ENCODE results near the gene ENDOV. TPM values are rescaled to one million over a fixed set of nuclear protein-coding genes. Genes with fewer than 3 reads are reported as not detected.

The ENDOV gene
- total RNA-seq, 1 donor from 2014 or later, result 11.8 TPM

DNA sequence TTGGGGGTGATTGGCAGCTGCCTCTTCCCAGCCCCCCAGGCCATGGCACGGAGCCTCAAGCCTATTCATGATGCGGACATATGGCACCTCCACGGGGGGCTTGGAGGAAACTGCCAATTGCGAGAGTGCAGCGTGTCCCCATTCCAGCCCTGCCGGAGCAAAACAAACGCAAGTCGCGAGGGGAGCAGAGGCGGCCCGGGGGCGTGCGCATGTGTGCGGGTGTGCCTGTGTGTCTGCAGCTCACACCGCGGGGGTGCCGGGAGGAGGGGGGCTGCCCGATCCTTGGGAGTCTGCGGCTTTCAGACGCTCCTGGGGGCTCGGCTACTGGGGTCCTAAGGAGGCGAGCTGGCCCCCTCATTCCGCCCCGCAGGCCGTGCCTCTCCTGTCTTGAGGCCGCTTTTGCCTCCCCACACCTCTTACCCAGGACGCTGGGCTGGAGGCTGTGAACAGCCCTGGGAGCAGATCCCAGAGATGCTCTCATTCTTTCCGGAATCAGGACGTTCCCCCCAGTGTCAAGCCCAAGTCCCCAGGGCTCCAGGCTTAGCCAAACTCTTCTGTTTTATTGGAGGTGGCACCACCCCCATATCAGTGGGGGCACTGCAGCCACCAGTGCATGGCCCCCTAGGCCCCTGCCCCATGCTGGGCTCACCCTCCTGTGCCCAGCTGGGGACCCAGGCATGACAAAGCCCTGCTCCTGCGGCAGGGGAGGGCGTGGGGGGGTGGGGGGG lies 29.1 kb downstream of the ENDOV start:
- no peaks in the 10 kb centered on the region for H3K4me1 ChIP-seq
- H3K9me3 ChIP-seq, result no peaks in the 10 kb centered on the region
- TF ChIP-seq, protein P1, sequence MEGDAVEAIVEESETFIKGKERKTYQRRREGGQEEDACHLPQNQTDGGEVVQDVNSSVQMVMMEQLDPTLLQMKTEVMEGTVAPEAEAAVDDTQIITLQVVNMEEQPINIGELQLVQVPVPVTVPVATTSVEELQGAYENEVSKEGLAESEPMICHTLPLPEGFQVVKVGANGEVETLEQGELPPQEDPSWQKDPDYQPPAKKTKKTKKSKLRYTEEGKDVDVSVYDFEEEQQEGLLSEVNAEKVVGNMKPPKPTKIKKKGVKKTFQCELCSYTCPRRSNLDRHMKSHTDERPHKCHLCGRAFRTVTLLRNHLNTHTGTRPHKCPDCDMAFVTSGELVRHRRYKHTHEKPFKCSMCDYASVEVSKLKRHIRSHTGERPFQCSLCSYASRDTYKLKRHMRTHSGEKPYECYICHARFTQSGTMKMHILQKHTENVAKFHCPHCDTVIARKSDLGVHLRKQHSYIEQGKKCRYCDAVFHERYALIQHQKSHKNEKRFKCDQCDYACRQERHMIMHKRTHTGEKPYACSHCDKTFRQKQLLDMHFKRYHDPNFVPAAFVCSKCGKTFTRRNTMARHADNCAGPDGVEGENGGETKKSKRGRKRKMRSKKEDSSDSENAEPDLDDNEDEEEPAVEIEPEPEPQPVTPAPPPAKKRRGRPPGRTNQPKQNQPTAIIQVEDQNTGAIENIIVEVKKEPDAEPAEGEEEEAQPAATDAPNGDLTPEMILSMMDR (IDR thresholded peaks at IDR 0.05), result no peak
- TF ChIP-seq POLR2A (IDR thresholded peaks at IDR 0.05) (no peak), POLR2AphosphoS5 (IDR thresholded peaks at IDR 0.05; ENCODE audit: insufficient read depth in 1 of 2, low read depth in 1 of 2) (no peak)
- intact Hi-C loops (cut with DNase I), result loop anchor here (10.0 kb wide), 1 partner anchor 661 kb away; no protein-coding TSS in a partner anchor
- H3K36me3 ChIP-seq, result no peaks in the 10 kb centered on the region
- no peak for DNase-seq (ENCODE audit: extremely low spot score in 2 of 2)
- H3K27ac ChIP-seq, result no peak overlapping the region
- H3K4me3 ChIP-seq, result no peak overlapping the region
- H3K27me3 ChIP-seq, result no peaks in the 10 kb centered on the region

DNA sequence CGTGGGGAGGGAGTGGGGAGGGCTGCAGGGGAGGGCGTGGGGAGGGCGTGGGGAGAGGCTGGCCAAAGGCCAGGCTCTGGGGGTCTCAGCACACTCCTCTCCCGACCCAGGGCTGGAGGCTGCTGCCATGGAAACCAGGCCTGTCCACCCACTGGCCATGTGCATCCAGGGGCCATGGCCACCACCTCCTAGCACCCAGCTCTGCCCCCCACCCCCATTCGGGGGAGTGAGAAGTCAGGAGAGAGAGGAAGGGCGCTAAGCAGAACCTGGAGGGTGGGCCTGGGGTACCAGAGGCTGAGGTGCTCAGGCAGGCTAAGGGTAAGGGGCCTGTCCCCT lies 29.6 kb downstream of the ENDOV start:
- H3K36me3 ChIP-seq, result no peaks in the 10 kb centered on the region
- no peak overlapping the region for H3K27ac ChIP-seq
- H3K9me3 ChIP-seq, result no peaks in the 10 kb centered on the region
- DNase-seq (ENCODE audit: extremely low spot score in 2 of 2), result no peak
- H3K27me3 ChIP-seq, result no peaks in the 10 kb centered on the region
- intact Hi-C loops (cut with DNase I), result loop anchor here (10.0 kb wide), 1 partner anchor 660 kb away; no protein-coding TSS in a partner anchor
- no peak overlapping the region for H3K4me3 ChIP-seq
- no peaks in the 10 kb centered on the region for H3K4me1 ChIP-seq
- TF ChIP-seq POLR2AphosphoS5 (IDR thresholded peaks at IDR 0.05; ENCODE audit: insufficient read depth in 1 of 2, low read depth in 1 of 2), result no peak
- TF ChIP-seq, protein P1 (IDR thresholded peaks at IDR 0.05), result no peak

DNA sequence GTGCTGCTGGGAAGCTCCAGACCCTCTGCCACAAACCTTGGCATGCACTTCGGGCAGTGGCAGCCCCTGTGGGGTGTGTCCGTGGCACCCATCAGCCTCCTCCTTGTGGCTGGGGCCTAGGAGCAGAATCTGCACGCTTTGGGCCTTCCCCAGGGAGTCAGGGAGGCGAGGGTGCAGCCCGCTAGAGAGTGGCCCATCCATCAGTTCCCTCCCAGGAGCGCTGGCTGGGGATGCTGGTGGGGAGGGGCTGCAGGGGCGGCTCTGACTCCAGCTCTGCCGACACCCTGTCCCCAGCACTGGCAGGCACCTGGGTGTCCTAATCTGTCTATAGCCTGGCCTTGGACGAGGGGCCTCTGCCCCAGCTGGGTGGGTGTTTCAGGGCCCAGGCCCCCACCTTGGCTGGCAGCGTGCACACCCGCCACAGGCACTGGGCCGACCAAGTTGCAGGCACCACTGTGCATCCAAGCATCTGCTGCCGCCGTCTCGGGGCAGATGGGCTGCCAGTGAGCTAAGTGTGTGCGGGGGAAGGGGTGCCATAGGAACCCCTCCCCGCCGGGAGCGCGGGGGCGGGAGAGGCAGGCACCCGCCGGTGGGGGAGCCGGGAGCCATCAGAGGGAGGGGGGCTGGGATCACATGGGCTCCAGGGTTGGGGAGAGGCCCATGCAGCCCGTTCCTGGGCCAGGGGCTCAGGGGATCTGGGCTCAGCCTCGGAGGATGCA lies 30.2 kb downstream of the ENDOV start:
- no peak overlapping the region for H3K4me3 ChIP-seq
- intact Hi-C loops (cut with DNase I), result loop anchor here (10.0 kb wide), 1 partner anchor 660 kb away; no protein-coding TSS in a partner anchor
- H3K9me3 ChIP-seq, result no peaks in the 10 kb centered on the region
- no peaks in the 10 kb centered on the region for H3K36me3 ChIP-seq
- TF ChIP-seq, protein P1 (IDR thresholded peaks at IDR 0.05), result no peak
- TF ChIP-seq POLR2A (IDR thresholded peaks at IDR 0.05) (no peak), POLR2AphosphoS5 (IDR thresholded peaks at IDR 0.05; ENCODE audit: insufficient read depth in 1 of 2, low read depth in 1 of 2) (no peak)
- no peak overlapping the region for H3K27ac ChIP-seq
- DNase-seq (ENCODE audit: extremely low spot score in 2 of 2), result no peak
- no peaks in the 10 kb centered on the region for H3K27me3 ChIP-seq
- H3K4me1 ChIP-seq, result no peaks in the 10 kb centered on the region

DNA sequence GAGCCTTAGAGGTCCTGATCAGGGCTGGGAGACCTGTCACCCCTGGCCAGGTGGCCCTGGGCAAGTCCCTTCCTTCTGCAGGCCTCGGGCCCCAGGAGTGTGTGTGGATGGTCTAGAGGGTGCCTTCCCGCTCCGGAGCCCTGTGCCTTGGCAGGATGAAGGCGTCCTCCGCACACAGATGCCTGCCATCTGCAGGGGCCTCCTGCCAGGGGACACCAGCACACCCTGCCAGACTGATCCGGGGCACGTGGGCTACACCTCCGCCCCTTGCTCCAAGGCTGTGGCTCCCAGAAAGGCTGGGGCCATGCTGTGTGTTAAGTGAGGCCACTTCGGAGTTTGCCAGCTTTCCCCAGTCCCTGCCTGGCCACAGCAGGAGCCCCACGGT lies 30.8 kb downstream of the ENDOV start:
- Histone ChIP-seq H3K4me1 (no peaks in the 10 kb centered on the region), H3K36me3 (no peaks in the 10 kb centered on the region), H3K27ac (no peak overlapping the region), H3K4me3 (no peak overlapping the region), H3K27me3 (no peaks in the 10 kb centered on the region), H3K9me3 (no peaks in the 10 kb centered on the region)
- no peak for DNase-seq (ENCODE audit: extremely low spot score in 2 of 2)
- intact Hi-C loops (cut with DNase I), result loop anchor here (10.0 kb wide), 1 partner anchor 659 kb away; no protein-coding TSS in a partner anchor
- TF ChIP-seq POLR2AphosphoS5 (IDR thresholded peaks at IDR 0.05; ENCODE audit: insufficient read depth in 1 of 2, low read depth in 1 of 2), result no peak
- TF ChIP-seq POLR2A (IDR thresholded peaks at IDR 0.05), result no peak
- TF ChIP-seq, protein P1 (IDR thresholded peaks at IDR 0.05), result no peak
